ENCODE measurements around the gene SAMD4B. TPM values are rescaled to one million over a fixed set of nuclear protein-coding genes. Genes with fewer than 3 reads are reported as not detected.

The SAMD4B gene
- total RNA-seq, 1 experiment from 2014 or later, result 122 TPM

DNA sequence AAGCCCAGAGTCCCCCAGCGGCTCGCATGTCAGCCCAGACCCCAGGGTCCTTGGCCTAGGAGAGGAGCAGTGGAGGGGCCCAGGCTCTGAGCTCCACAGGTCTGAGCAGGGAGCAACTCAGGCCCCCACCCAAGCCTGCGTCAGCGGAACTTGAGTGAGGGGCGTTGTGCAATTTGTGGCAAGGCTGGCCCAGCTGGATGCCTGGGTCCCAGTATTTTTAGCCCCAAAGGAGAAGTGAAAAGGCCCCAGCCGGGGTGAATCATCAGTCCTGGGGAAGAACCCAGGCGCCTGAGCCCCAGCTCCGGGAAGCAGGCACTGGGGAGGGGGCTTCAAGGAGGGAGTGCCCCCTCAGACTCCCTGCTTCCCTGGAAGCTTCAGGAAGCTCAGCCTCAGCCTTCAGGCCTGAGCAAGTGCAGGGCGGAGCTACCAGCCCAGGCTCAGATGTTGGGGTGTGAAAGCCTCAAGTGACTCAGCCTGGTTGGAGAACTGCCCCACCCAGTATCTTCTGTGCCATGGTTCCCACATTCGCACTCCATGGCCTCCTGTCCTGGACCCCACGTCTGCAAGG lies 56.2 kb downstream of the SAMD4B start:
- Histone ChIP-seq H3K36me3 (replicated peaks; ENCODE audit: control insufficient read depth, insufficient read depth, low read length) (peaks cover 11% of the 10 kb centered on the region), H3K27me3 (ENCODE audit: control insufficient read depth, insufficient read depth, low read length) (no peaks in the 10 kb centered on the region), H3K4me3 (ENCODE audit: insufficient read depth, low read depth, low read length) (no peak overlapping the region)
- no peak for DNase-seq

DNA sequence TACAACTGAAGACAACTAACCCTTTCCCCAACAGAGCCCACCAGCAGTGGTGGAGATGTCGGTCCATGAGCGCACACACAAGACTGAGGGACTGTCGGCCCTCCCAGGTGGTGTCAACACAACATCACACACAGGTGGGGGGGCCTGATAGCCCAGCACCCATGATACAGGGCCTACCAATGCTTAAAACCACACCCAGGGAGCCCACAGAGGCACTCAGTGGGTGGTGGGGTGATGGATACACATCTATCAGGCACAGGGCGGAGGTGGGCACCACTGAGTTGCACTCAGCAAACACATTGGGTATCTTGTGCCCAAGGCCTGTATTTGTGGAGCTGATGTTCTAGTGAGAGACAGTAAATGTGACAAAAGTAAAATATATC lies 57.4 kb downstream of the SAMD4B start:
- Histone ChIP-seq H3K36me3 (replicated peaks; ENCODE audit: control insufficient read depth, insufficient read depth, low read length) (peaks cover 4% of the 10 kb centered on the region), H3K27me3 (ENCODE audit: control insufficient read depth, insufficient read depth, low read length) (no peaks in the 10 kb centered on the region), H3K4me3 (ENCODE audit: insufficient read depth, low read depth, low read length) (no peak overlapping the region)
- no peak for DNase-seq

- peaks cover 4% of the 10 kb centered on the region for H3K36me3 ChIP-seq (replicated peaks; ENCODE audit: control insufficient read depth, insufficient read depth, low read length)
- no peaks in the 10 kb centered on the region for H3K27me3 ChIP-seq (ENCODE audit: control insufficient read depth, insufficient read depth, low read length)
- no peak for DNase-seq
- H3K4me3 ChIP-seq (ENCODE audit: insufficient read depth, low read depth, low read length), result no peak overlapping the region
Observed at GRCh38 chr19:39400061-39400460, 57.8 kb downstream of the SAMD4B start.

DNA sequence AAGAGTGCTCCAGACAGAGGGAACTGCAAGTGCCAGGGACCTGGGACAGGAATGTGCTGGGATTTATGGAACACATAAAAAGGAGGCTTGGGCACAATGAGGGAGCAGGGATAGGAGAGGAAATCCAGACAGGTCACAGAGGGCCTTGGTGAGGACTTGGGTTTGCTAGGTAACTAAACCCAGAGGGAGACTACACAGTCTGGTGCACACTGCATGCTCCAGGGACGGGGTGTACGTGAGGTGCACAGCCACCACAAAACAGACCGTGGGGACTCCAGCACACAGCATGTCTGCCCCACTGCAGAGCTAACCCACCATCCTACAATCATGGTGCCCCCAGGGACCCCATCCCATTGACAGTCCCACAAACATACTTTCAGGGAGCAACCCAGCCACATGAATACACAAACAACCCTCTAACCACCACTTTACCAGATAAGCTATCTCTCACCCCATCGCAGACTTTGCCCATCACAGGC lies 58.9 kb downstream of the SAMD4B start:
- no peaks in the 10 kb centered on the region for H3K27me3 ChIP-seq (ENCODE audit: control insufficient read depth, insufficient read depth, low read length)
- peaks cover 2% of the 10 kb centered on the region for H3K36me3 ChIP-seq (replicated peaks; ENCODE audit: control insufficient read depth, insufficient read depth, low read length)
- H3K4me3 ChIP-seq (ENCODE audit: insufficient read depth, low read depth, low read length), result no peak overlapping the region
- DNase-seq, result no peak

DNA sequence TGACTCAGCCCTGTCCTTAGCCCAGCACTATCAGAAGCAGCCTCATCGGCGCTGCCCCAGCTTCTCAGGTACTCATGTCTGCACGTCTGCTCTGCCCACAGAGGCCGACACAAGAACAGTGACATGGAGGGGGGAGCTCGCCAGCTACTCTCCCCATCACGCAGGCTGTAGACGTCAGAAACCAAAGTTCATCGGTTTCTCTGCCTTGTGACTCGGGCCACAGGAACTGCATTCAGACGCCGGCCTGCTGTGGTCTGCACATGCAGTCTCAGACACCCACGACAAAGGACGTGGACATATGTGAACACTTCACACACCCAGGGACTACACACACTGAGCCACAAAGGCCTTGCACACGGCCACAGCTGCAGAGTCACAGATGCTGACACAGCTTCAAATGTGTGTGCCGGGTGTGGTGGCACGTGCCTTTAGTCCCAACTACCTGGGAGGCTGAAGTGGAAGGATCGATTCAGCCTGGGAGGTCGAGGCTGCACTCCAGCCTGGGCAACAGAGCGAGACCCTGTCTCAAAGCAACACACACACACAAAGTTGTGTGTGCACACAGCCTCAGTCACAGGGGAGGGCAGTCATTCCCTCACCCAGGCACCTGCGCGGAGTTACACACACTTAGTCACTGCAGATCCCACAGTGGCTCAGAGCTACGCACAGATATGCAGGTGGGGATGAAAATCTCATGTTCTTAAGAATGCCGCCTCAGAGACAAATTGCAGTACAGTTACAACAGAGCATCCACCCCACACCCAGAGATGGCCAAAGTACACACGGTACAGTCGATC lies 59.5 kb downstream of the SAMD4B start:
- no peaks in the 10 kb centered on the region for H3K27me3 ChIP-seq (ENCODE audit: control insufficient read depth, insufficient read depth, low read length)
- no peak for DNase-seq
- peaks cover 2% of the 10 kb centered on the region for H3K36me3 ChIP-seq (replicated peaks; ENCODE audit: control insufficient read depth, insufficient read depth, low read length)
- H3K4me3 ChIP-seq (ENCODE audit: insufficient read depth, low read depth, low read length), result peak overlapping the region; percentile 62

GRCh38 chr19:39402346-39403300 lies 60.4 kb downstream of the SAMD4B start:
- H3K4me3 ChIP-seq (ENCODE audit: insufficient read depth, low read depth, low read length), result peak overlapping the region; percentile 62
- H3K27me3 ChIP-seq (ENCODE audit: control insufficient read depth, insufficient read depth, low read length), result no peaks in the 10 kb centered on the region
- peak; percentile 98 for DNase-seq
- H3K36me3 ChIP-seq (replicated peaks; ENCODE audit: control insufficient read depth, insufficient read depth, low read length), result peaks cover 2% of the 10 kb centered on the region

GRCh38 chr19:39403331-39404312 lies 61.4 kb downstream of the SAMD4B start:
- Histone ChIP-seq H3K27me3 (ENCODE audit: control insufficient read depth, insufficient read depth, low read length) (no peaks in the 10 kb centered on the region), H3K36me3 (replicated peaks; ENCODE audit: control insufficient read depth, insufficient read depth, low read length) (peaks cover 4% of the 10 kb centered on the region), H3K4me3 (ENCODE audit: insufficient read depth, low read depth, low read length) (peak overlapping the region; percentile 62)
- peak; percentile 91 for DNase-seq

GRCh38 chr19:39405261-39405957 lies 63.2 kb downstream of the SAMD4B start:
- Histone ChIP-seq H3K36me3 (replicated peaks; ENCODE audit: control insufficient read depth, insufficient read depth, low read length) (peaks cover 3% of the 10 kb centered on the region; the same call in 1 of the 2 replicates), H3K4me3 (ENCODE audit: insufficient read depth, low read depth, low read length) (no peak overlapping the region), H3K27me3 (ENCODE audit: control insufficient read depth, insufficient read depth, low read length) (no peaks in the 10 kb centered on the region)
- no peak for DNase-seq

DNA sequence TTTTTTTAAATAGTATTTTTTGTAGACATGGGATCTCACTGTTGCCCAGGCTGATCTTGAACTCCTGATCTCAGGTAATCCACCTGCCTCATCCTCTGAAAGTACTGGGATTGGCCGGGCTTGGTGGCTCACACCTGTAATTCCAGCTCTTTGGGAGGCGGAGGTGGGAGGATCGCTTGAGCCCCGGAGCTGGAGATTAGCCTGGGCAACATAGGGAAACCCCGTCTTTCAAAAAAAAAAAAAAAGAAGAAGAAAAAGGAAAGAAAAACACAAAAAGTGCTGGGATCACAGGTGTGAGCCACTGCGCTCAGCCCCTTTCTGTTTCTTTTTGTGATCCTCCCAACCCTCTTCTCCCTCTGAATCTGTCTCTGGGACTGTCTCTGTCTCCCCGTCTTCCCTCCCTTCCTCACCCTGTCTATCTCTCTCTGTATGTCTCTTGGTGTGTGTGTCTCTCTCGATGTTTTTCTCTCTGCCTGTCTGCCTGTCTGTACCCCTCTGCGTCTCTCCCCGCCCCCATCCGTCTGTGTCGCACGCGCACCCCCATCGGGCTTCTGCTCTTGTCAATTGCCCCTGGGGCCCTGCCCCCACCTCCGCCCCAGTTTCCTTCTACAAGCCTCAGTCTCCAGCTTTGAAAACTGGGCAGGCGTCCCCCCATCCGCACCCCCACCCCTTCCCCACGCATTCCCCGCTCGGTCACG lies 63.9 kb downstream of the SAMD4B start:
- Histone ChIP-seq H3K27me3 (ENCODE audit: control insufficient read depth, insufficient read depth, low read length) (no peaks in the 10 kb centered on the region), H3K36me3 (replicated peaks; ENCODE audit: control insufficient read depth, insufficient read depth, low read length) (peaks cover 3% of the 10 kb centered on the region; the same call in 1 of the 2 replicates), H3K4me3 (ENCODE audit: insufficient read depth, low read depth, low read length) (peak overlapping the region; percentile 94)
- no peak for DNase-seq

DNA sequence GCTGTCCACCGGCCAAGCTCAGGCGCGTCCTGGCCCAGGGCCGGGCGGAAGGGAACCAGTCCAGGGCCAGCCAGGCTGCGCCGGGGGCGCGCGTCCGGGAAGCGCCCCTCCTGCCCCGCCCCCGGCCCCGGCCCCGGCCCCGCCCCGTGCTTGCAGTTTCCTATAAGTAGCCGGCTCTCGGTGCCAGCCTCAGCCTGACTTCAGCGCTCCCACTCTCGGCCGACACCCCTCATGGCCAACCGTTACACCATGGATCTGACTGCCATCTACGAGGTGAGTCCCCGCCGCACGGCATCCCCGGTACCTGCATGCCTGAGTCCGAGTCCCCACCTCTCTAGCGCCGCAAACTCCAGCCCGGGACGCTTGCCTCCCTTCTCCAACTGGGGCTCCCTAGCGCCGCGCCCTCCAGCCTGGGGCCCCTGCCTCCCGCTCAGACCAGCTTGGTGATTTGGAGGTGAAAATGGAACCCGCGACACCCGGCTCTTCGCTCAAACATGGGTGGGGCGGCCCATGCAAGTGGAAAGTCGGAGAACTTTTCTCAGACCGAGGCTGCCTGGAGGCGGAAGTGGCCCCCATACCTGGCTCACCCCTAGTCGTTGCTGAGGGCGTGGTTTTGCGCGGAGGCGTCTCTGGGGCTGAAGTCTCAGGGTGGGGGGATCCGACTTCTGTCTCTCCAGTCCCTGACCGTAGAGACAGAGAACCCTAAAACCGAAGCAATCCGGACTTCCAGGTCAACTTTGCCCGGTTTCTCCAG lies 64.6 kb downstream of the SAMD4B start, which contains the start of gene ZFP36:
Gene ZFP36 (plus strand): TSS at position 192 of the 754 bp plus-strand sequence. CDS start 58 bp downstream, at position 250.
- Histone ChIP-seq H3K4me3 (ENCODE audit: insufficient read depth, low read depth, low read length) (peak within 1 kb of the TSS; percentile 94), H3K36me3 (replicated peaks; ENCODE audit: control insufficient read depth, insufficient read depth, low read length) (peaks cover 3% of the 10 kb centered on the region; the same call in 1 of the 2 replicates), H3K27me3 (ENCODE audit: control insufficient read depth, insufficient read depth, low read length) (no peaks in the 10 kb centered on the region)
- peak; percentile 96 for DNase-seq

DNA sequence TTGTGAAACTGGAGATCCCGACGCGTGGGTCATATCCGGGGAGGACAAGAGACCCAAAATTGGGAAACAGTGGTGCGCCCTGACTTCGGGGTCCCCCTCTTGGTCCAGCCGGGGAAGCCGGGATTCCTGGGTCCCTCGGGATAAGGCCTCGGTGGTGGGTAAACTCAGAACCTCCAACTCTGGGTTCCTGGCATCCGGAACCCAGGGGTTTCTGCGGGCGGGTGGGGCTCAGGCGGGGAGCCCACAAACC lies 65.1 kb downstream of the SAMD4B start:
- H3K36me3 ChIP-seq (replicated peaks; ENCODE audit: control insufficient read depth, insufficient read depth, low read length), result peaks cover 3% of the 10 kb centered on the region; the same call in 1 of the 2 replicates

GRCh38 chr19:39407660-39408391 lies 65.6 kb downstream of the SAMD4B start:
- peak; percentile 69 for DNase-seq
- no peaks in the 10 kb centered on the region for H3K27me3 ChIP-seq (ENCODE audit: control insufficient read depth, insufficient read depth, low read length)
- peaks cover 3% of the 10 kb centered on the region; the same call in 1 of the 2 replicates for H3K36me3 ChIP-seq (replicated peaks; ENCODE audit: control insufficient read depth, insufficient read depth, low read length)
- peak overlapping the region; percentile 94 for H3K4me3 ChIP-seq (ENCODE audit: insufficient read depth, low read depth, low read length)

More for the DNA sequence above, 65.1 kb downstream of the SAMD4B start:
- DNase-seq, result no peak
- Histone ChIP-seq H3K27me3 (ENCODE audit: control insufficient read depth, insufficient read depth, low read length) (no peaks in the 10 kb centered on the region), H3K4me3 (ENCODE audit: insufficient read depth, low read depth, low read length) (peak overlapping the region; percentile 94)

Data from H7 (cell line).